NCI-H1417 treated with DMSO at 0.1 percent for 48 hours (cell line): ENCODE results near the gene COX20.

Experiments used
- DNase-seq: peaks from one replicate; lab custom pipeline; 2025; lab: John Stamatoyannopoulos, UW

Gene COX20

GRCh38 chr1:244874974-244875579, 39.6 kb downstream of the COX20 start:
- DNase-seq, result peak; percentile 88

- DNase-seq, result no peak
Observed at GRCh38 chr1:244876228-244876910, 40.9 kb downstream of the COX20 start.

DNA sequence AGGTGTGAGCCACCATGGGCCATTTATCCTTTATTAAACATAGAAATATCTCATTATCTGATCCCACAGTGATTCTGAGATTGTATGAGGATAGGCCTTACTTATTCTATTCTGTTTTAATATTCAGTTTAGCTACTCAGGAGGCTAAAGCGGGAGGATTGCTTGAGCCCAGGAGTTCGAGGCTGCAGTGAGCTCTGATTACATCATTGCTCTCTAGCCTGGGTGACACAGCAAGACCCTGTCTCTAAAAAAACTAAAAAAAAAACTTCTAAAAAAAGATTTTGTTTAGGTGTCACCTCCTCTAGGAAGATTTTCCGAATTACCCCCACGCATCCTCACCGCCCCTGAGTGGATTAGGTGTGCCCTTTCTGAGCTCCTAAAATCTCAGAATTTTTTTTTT, 43.2 kb downstream of the COX20 start:
- no peak for DNase-seq

DNA sequence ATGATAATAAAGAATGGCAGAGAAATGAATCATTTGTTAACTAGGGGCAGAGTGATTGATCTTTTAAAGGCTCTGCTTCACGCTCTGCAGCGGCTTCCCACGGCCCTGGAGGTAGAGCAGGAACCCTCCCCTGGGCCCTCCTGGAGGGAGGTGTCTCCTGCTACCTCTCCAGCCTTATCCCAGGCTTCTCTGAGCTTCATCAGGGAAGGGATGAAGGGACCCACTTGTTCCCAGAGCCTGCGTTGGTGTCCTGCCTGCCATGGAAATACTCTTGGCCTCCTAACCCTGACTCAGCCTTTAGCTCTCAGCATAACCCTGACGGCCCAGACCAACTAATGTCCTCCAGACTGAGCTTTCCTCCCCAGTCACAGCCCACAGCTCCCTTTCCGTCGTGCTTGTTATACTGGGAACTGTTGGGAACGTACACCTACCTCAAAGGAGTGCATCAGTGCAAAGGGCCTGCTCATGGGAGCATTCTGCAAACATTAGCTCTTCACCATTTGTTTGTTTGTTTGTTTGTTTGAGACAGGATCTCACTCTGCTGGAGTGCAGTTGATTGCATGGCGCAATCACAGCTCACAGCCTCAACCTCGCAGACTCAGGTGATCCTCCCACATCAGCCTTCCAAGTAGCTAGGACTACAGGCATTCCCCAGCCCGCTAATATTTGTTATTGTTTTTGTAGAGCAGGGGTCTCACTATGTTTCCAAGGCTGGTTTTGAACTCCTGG, 46.3 kb downstream of the COX20 start:
- DNase-seq, result no peak

GRCh38 chr1:244887281-244887680, 51.8 kb downstream of the COX20 start:
- DNase-seq, result no peak

DNA sequence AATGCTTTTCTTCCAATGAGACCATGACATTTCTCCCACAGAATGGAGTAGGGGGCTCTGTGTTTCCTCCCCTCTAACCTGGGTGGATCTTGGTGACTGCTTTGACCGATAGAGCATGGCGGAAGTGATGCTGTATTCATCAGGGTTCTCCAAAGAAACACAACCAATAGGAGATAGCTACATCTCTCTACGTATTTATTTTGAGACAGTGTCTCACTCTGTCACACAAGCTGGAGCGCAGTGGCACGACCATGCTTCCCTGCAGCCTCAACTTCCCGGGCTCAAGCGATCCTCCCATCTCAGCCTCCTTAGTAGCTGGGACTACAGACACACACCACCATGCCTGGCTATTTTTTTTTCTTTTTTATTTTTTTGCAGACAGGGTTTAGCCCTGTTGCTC, 58.4 kb downstream of the COX20 start:
- DNase-seq, result no peak
